Camera-type eye (tissue), 1 donor: Measurements from ENCODE around the gene GCAT. TPM values are rescaled to one million over a fixed set of nuclear protein-coding genes. Genes with fewer than 3 reads are reported as not detected.

Experiments
- total RNA-seq: library from RNA; depleted of rRNA; stranded (reverse); fragments of >200 nt; gene quantifications from one replicate; pipeline ENCODE4 v1.2.3, GENCODE V29; 2014

The GCAT gene
- 15.8 TPM for total RNA-seq

GRCh38 chr22:37807410-37808293 is at the start of gene GCAT:
Gene GCAT, plus strand, starts transcription at chr22:37807934. Its CDS starts 34 bp downstream, at chr22:37807968.

GRCh38 chr22:37823134-37823985 is 15.6 kb downstream of the GCAT start, which contains the start of gene GALR3:
Gene GALR3, plus strand, starts transcription at chr22:37823382. Its CDS starts 25 bp downstream, at chr22:37823407.

GRCh38 chr22:37849089-37849751 is 41.5 kb downstream of the GCAT start, which contains the start of gene EIF3L:
Gene EIF3L, plus strand, starts transcription at chr22:37849419. Its CDS starts 31 bp downstream, at chr22:37849450.

Other genes starting within 250 kb of the GCAT start
- 19.0 TPM for gene CDC42EP1, start 247.5 kb upstream of the GCAT start, total RNA-seq
- gene LGALS2, start 227.8 kb upstream of the GCAT start, total RNA-seq: 2.0 TPM
- gene GGA1, start 199.1 kb upstream of the GCAT start, total RNA-seq: 54.9 TPM
- gene SH3BP1, start 168.3 kb upstream of the GCAT start, total RNA-seq: 7.3 TPM
- 24.4 TPM for gene PDXP, start 149.2 kb upstream of the GCAT start, total RNA-seq
- 510 TPM for gene LGALS1, start 132.3 kb upstream of the GCAT start, total RNA-seq
- 24.6 TPM for gene NOL12, start 121.6 kb upstream of the GCAT start, total RNA-seq
- gene TRIOBP, start 110.9 kb upstream of the GCAT start, total RNA-seq: 83.3 TPM
- gene GALR3, start 15.4 kb downstream of the GCAT start, total RNA-seq: not detected
- gene ANKRD54, start 36.4 kb downstream of the GCAT start, total RNA-seq: 41.6 TPM
- gene EIF3L, start 41.5 kb downstream of the GCAT start, total RNA-seq: 485 TPM
- 20.8 TPM for gene MICALL1, start 98.4 kb downstream of the GCAT start, total RNA-seq
- not detected for gene C22orf23, start 145.7 kb downstream of the GCAT start, total RNA-seq
- 32.8 TPM for gene POLR2F, start 145.8 kb downstream of the GCAT start, total RNA-seq
- 14.1 TPM for gene SOX10, start 176.6 kb downstream of the GCAT start, total RNA-seq
- 33.2 TPM for gene PICK1, start 249.5 kb downstream of the GCAT start, total RNA-seq